BLaER1 treated with 17β-estradiol and CSF1 and Interleukin-3, amounts not matched to agents 10 nM and 100 nM (cell line): ENCODE data around the gene PRDM16.

Experiments used
- H3K27ac ChIP-seq, 11 experiments: shearing (Covaris generic); formaldehyde crosslinking; 2 replicates each; pipeline ENCODE4 v1.8.1; 2022
- H3K27me3 ChIP-seq, 11 experiments: shearing (Covaris generic); formaldehyde crosslinking; 2 replicates each; pipeline ENCODE4 v1.8.1; 2022
- H3K36me3 ChIP-seq, 11 experiments: shearing (Covaris generic); formaldehyde crosslinking; 2 replicates each; pipeline ENCODE4 v1.8.1; 2022
- H3K4me1 ChIP-seq, 10 experiments: shearing (Covaris generic); formaldehyde crosslinking; 2 replicates each; pipeline ENCODE4 v1.8.1; 2022
- H3K4me2 ChIP-seq, 11 experiments: shearing (Covaris generic); formaldehyde crosslinking; 2 replicates each; pipeline ENCODE4 v1.8.1; 2022
- H3K4me3 ChIP-seq, 10 experiments: shearing (Covaris generic); formaldehyde crosslinking; 2 replicates each; pipeline ENCODE4 v1.8.1; 2022
- H3K9ac ChIP-seq, 11 experiments: shearing (Covaris generic); formaldehyde crosslinking; 2 replicates each; pipeline ENCODE4 v1.8.1; 2022
- H3K9me3 ChIP-seq, 11 experiments: shearing (Covaris generic); formaldehyde crosslinking; replicated peaks in 1 of 11; 2 replicates each; pipeline ENCODE4 v1.8.1; 2022
- H4K20me1 ChIP-seq, 11 experiments: shearing (Covaris generic); formaldehyde crosslinking; 2 replicates each; pipeline ENCODE4 v1.8.1; 2022
- Cebpa-rat ChIP-seq, 11 experiments: shearing (Covaris generic); IDR thresholded peaks; 2 replicates each; pipeline ENCODE4 v1.8.1; 2022

The PRDM16 gene

GRCh38 chr1:3079381-3080052, 10.5 kb downstream of the PRDM16 start:
- Histone ChIP-seq H3K27me3 (peaks cover 71 to 100% (median 94%) of the 10 kb centered on the region in 11 experiments), H3K9me3 (no peaks in the 10 kb centered on the region), H3K36me3 (no peaks in the 10 kb centered on the region), H3K27ac (no peak overlapping the region), H4K20me1 (peaks cover 0 to 91% (median 30%) of the 10 kb centered on the region in 11 experiments; a peak in 15 of 22 replicates), H3K4me2 (no peak overlapping the region; a peak in 1 of 22 replicates), H3K4me1 (no peaks in the 10 kb centered on the region; a peak in 1 of 20 replicates), H3K4me3 (no peak overlapping the region), H3K9ac (no peak overlapping the region)
- no peak for TF ChIP-seq Cebpa-rat (IDR thresholded peaks at IDR 0.05)

- no peak overlapping the region for H3K9ac ChIP-seq
- H3K4me2 ChIP-seq: no peak overlapping the region; a peak in 1 of 22 replicates
- no peaks in the 10 kb centered on the region; a peak in 1 of 20 replicates for H3K4me1 ChIP-seq
- H3K27ac ChIP-seq: no peak overlapping the region
- H3K27me3 ChIP-seq: peaks cover 65 to 100% (median 92%) of the 10 kb centered on the region in 11 experiments
- H3K36me3 ChIP-seq: no peaks in the 10 kb centered on the region
- H3K9me3 ChIP-seq: no peaks in the 10 kb centered on the region
- TF ChIP-seq Cebpa-rat (IDR thresholded peaks at IDR 0.05): no peak
- H3K4me3 ChIP-seq: no peak overlapping the region
- H4K20me1 ChIP-seq: peaks cover 0 to 91% (median 24%) of the 10 kb centered on the region in 11 experiments; a peak in 14 of 22 replicates
Measured at GRCh38 chr1:3080053-3080955, 11.3 kb downstream of the PRDM16 start.

GRCh38 chr1:3081171-3081683, 12.2 kb downstream of the PRDM16 start:
- Histone ChIP-seq H3K4me2 (no peak overlapping the region), H3K9me3 (no peaks in the 10 kb centered on the region), H3K27me3 (peaks cover 56 to 98% (median 90%) of the 10 kb centered on the region in 11 experiments), H3K4me1 (no peaks in the 10 kb centered on the region; a peak in 1 of 20 replicates), H3K4me3 (no peak overlapping the region), H3K27ac (no peak overlapping the region), H4K20me1 (peaks cover 0 to 91% (median 17%) of the 10 kb centered on the region in 11 experiments; a peak in 13 of 22 replicates), H3K36me3 (no peaks in the 10 kb centered on the region), H3K9ac (no peak overlapping the region)
- no peak for TF ChIP-seq Cebpa-rat (IDR thresholded peaks at IDR 0.05)

- no peaks in the 10 kb centered on the region for H3K9me3 ChIP-seq
- no peaks in the 10 kb centered on the region; a peak in 1 of 20 replicates for H3K4me1 ChIP-seq
- no peak overlapping the region for H3K4me2 ChIP-seq
- peaks cover 0 to 89% (median 13%) of the 10 kb centered on the region in 11 experiments; a peak in 12 of 22 replicates for H4K20me1 ChIP-seq
- no peak overlapping the region for H3K27ac ChIP-seq
- no peak for TF ChIP-seq Cebpa-rat (IDR thresholded peaks at IDR 0.05)
- no peaks in the 10 kb centered on the region for H3K36me3 ChIP-seq
- peaks cover 48 to 95% (median 82%) of the 10 kb centered on the region in 11 experiments for H3K27me3 ChIP-seq
- H3K9ac ChIP-seq: no peak overlapping the region
- H3K4me3 ChIP-seq: no peak overlapping the region
Measured at GRCh38 chr1:3082051-3082450, 13.0 kb downstream of the PRDM16 start.

- Histone ChIP-seq H3K27ac (no peak overlapping the region), H3K9me3 (no peaks in the 10 kb centered on the region), H3K4me3 (no peak overlapping the region), H3K4me1 (peaks cover 0 to 7% (median 3%) of the 10 kb centered on the region in 10 experiments; a peak in 7 of 20 replicates), H3K27me3 (peaks cover 40 to 92% (median 74%) of the 10 kb centered on the region in 11 experiments), H3K36me3 (no peaks in the 10 kb centered on the region), H3K9ac (no peak overlapping the region), H3K4me2 (no peak overlapping the region), H4K20me1 (peaks cover 0 to 86% (median 9%) of the 10 kb centered on the region in 11 experiments; a peak in 12 of 22 replicates)
- TF ChIP-seq Cebpa-rat (IDR thresholded peaks at IDR 0.05): no peak
Measured at GRCh38 chr1:3082571-3083516, 13.8 kb downstream of the PRDM16 start.

- TF ChIP-seq Cebpa-rat (IDR thresholded peaks at IDR 0.05): no peak
- Histone ChIP-seq H3K9ac (no peak overlapping the region), H3K4me3 (no peak overlapping the region), H3K4me1 (peaks cover 0 to 10% (median 4%) of the 10 kb centered on the region in 10 experiments; a peak in 7 of 20 replicates), H3K27me3 (peaks cover 27 to 81% (median 61%) of the 10 kb centered on the region in 11 experiments), H4K20me1 (peaks cover 0 to 77% (median 2%) of the 10 kb centered on the region in 11 experiments; a peak in 12 of 22 replicates), H3K9me3 (no peaks in the 10 kb centered on the region), H3K36me3 (no peaks in the 10 kb centered on the region), H3K27ac (no peak overlapping the region), H3K4me2 (no peak overlapping the region)
Measured at GRCh38 chr1:3084154-3084553, 15.2 kb downstream of the PRDM16 start.

GRCh38 chr1:3084726-3085125, 15.7 kb downstream of the PRDM16 start:
- Histone ChIP-seq H3K4me2 (no peak overlapping the region), H3K4me3 (no peak overlapping the region), H3K27ac (no peak overlapping the region), H3K4me1 (peaks cover 0 to 10% (median 4%) of the 10 kb centered on the region in 10 experiments; a peak in 7 of 20 replicates), H4K20me1 (peaks cover 0 to 77% (median 0%) of the 10 kb centered on the region in 11 experiments; a peak in 12 of 22 replicates), H3K9me3 (no peaks in the 10 kb centered on the region), H3K9ac (no peak overlapping the region), H3K27me3 (peaks cover 21 to 75% (median 55%) of the 10 kb centered on the region in 11 experiments), H3K36me3 (no peaks in the 10 kb centered on the region)
- TF ChIP-seq Cebpa-rat (IDR thresholded peaks at IDR 0.05): no peak

GRCh38 chr1:3085721-3086120, 16.7 kb downstream of the PRDM16 start:
- TF ChIP-seq Cebpa-rat (IDR thresholded peaks at IDR 0.05): no peak
- Histone ChIP-seq H3K4me3 (no peak overlapping the region), H3K27ac (no peak overlapping the region), H3K9me3 (no peaks in the 10 kb centered on the region), H3K4me2 (no peak overlapping the region), H3K36me3 (no peaks in the 10 kb centered on the region), H3K4me1 (peaks cover 0 to 10% (median 4%) of the 10 kb centered on the region in 10 experiments; a peak in 7 of 20 replicates), H3K9ac (no peak overlapping the region), H4K20me1 (peaks cover 0 to 74% (median 0%) of the 10 kb centered on the region in 11 experiments; a peak in 12 of 22 replicates), H3K27me3 (peaks cover 15 to 65% (median 45%) of the 10 kb centered on the region in 11 experiments; a peak in 20 of 22 replicates)
